CD14-positive monocyte (primary cell): Measurements from ENCODE around the gene POLD2. TPM values are rescaled to one million over a fixed set of nuclear protein-coding genes. Genes with fewer than 3 reads are reported as not detected.
A peak's percentile ranks its signal among the peaks of the same experiment; 100 is the strongest.

Source experiments
- DNase-seq, 3 donors: peaks; one replicate each; pipeline ENCODE4 v3.0.0-alpha.2; 2011 to 2022
- H2AFZ ChIP-seq: 2 replicates; pipeline ENCODE4 v1.6.0; 2012; ENCODE audit warnings: mild to moderate bottlenecking, low read depth, low read length, inconsistent platforms; ENCODE audit not compliant: insufficient read depth, poor library complexity, severe bottlenecking
- H3K27ac ChIP-seq, 2 donors: 1 replicate in 1 of 2; 2 replicates in 1 of 2; pipeline ENCODE4 v1.5.1; 2012 to 2013; ENCODE audit warnings: low read length in 2 of 2, control low read depth in 1 of 2, inconsistent platforms in 1 of 2, low read depth in 1 of 2, mild to moderate bottlenecking in 1 of 2
- H3K27me3 ChIP-seq, 2 donors: one replicate each; pipeline versions ENCODE4 v1.6.0 to v1.6.1; 2011 to 2013; ENCODE audit warnings: low read length in 2 of 2; ENCODE audit not compliant: control insufficient read depth in 2 of 2, insufficient read depth in 2 of 2
- H3K36me3 ChIP-seq, 2 donors: replicated peaks in 1 of 2; 1 replicate in 1 of 2; 2 replicates in 1 of 2; pipeline versions ENCODE4 v1.5.1 to v1.6.1; 2012 to 2013; ENCODE audit warnings: low read length in 2 of 2, control low read depth in 1 of 2, inconsistent platforms in 1 of 2, mild to moderate bottlenecking in 1 of 2; ENCODE audit not compliant: insufficient read depth in 2 of 2, control insufficient read depth in 1 of 2
- H3K4me1 ChIP-seq, 2 donors: 1 replicate in 1 of 2; 2 replicates in 1 of 2; pipeline versions ENCODE4 v1.5.1 to v1.6.1; 2012 to 2013; ENCODE audit warnings: low read length in 2 of 2, control low read depth in 1 of 2, inconsistent platforms in 1 of 2, mild to moderate bottlenecking in 1 of 2, moderate library complexity in 1 of 2; ENCODE audit not compliant: insufficient read depth in 2 of 2, control insufficient read depth in 1 of 2
- H3K4me2 ChIP-seq: replicated peaks from 2 replicates; pipeline ENCODE3; 2012; ENCODE audit warnings: low read length, moderate library complexity, mild to moderate bottlenecking; ENCODE audit not compliant: poor library complexity, severe bottlenecking; ENCODE audit errors: extremely low read depth
- H3K4me3 ChIP-seq, 3 experiments: fragments of 200-600 bp in 1 of 3; sonication (generic) in 1 of 3; replicated peaks in 1 of 3; 1 replicate in 2 of 3; 2 replicates in 1 of 3; pipeline ENCODE4 v1.5.1; 2011 to 2013; ENCODE audit warnings: low read length in 3 of 3, mild to moderate bottlenecking in 3 of 3, control low read depth in 2 of 3, low read depth in 2 of 3, inconsistent platforms in 1 of 3, moderate library complexity in 1 of 3
- H3K79me2 ChIP-seq: 2 replicates; pipeline ENCODE4 v1.6.0; 2012; ENCODE audit warnings: mild to moderate bottlenecking, control low read depth, inconsistent platforms, low read length, moderate library complexity; ENCODE audit not compliant: insufficient read depth
- H3K9ac ChIP-seq: 2 replicates; pipeline ENCODE4 v1.6.0; 2017; ENCODE audit warnings: low read length, mild to moderate bottlenecking; ENCODE audit not compliant: insufficient read depth, poor library complexity, severe bottlenecking
- H3K9me3 ChIP-seq, 2 donors: replicated peaks in 1 of 2; 1 replicate in 1 of 2; 2 replicates in 1 of 2; pipeline versions ENCODE4 v1.5.1 to v1.6.1; 2012 to 2013; ENCODE audit warnings: low read length in 2 of 2, control low read depth in 1 of 2; ENCODE audit not compliant: control insufficient read depth in 1 of 2, insufficient read depth in 1 of 2
- H4K20me1 ChIP-seq: 2 replicates; pipeline ENCODE4 v1.6.0; 2012; ENCODE audit warnings: mild to moderate bottlenecking, low read length, control low read depth, moderate library complexity; ENCODE audit not compliant: insufficient read depth
- H3K27ac Mint-ChIP-seq, 7 donors: one replicate each; pipeline ENCODE4 v1.8.0; 2020; ENCODE audit warnings: mild to moderate bottlenecking in 7 of 7, mixed read lengths in 7 of 7, moderate library complexity in 6 of 7, inconsistent platforms in 2 of 7
- H3K27me3 Mint-ChIP-seq, 3 donors: one replicate each; pipeline ENCODE4 v1.8.0; 2021 to 2022; ENCODE audit warnings: low read depth in 3 of 3, mild to moderate bottlenecking in 3 of 3, mixed read lengths in 3 of 3, moderate library complexity in 3 of 3, inconsistent platforms in 1 of 3
- H3K36me3 Mint-ChIP-seq, 2 donors: one replicate each; pipeline ENCODE4 v1.8.0; 2020; ENCODE audit warnings: mixed read lengths in 2 of 2, inconsistent platforms in 1 of 2, mild to moderate bottlenecking in 1 of 2
- H3K4me1 Mint-ChIP-seq: one replicate; pipeline ENCODE4 v1.8.0; 2020; ENCODE audit warnings: mild to moderate bottlenecking, mixed read lengths
- H3K4me3 Mint-ChIP-seq, 2 donors: one replicate each; pipeline ENCODE4 v1.8.0; 2020; ENCODE audit warnings: mild to moderate bottlenecking in 2 of 2, mixed read lengths in 2 of 2, moderate library complexity in 1 of 2
- H3K9me3 Mint-ChIP-seq, 7 donors: one replicate each; pipeline ENCODE4 v1.8.0; 2020 to 2022; ENCODE audit warnings: mixed read lengths in 7 of 7, mild to moderate bottlenecking in 6 of 7, moderate library complexity in 6 of 7, inconsistent platforms in 2 of 7
- CTCF ChIP-seq: fragments of 200-600 bp; IDR thresholded peaks from one replicate; pipeline ENCODE4 v1.8.0; 2022; ENCODE audit warnings: antibody characterized with exemption, mild to moderate bottlenecking
- WGBS: methylation state at CpG from one replicate; pipeline ENCODE4 v1.1.5; 2013; ENCODE audit warnings: missing lambda C conversion rate; ENCODE audit not compliant: insufficient coverage; 5-methylcytosine and 5-hydroxymethylcytosine counted together
- intact Hi-C, 2 donors: fragments of 100-400 bp; cut with micrococcal nuclease; formaldehyde crosslinking; loops; one replicate each; pipeline versions ENCODE4 v1.15.0 to v1.15.1; 2023
- polyA plus RNA-seq, 3 donors: library from polyadenylated mRNA; depleted of rRNA in 1 of 3; unstranded in 2 of 3; stranded (reverse) in 1 of 3; fragments of 300-500 nt in 2 of 3; fragments of >200 nt in 1 of 3; fragmentation: Illumina TruSeq in 2 of 3; gene quantifications; 1 replicate in 2 of 3; 2 replicates in 1 of 3; pipeline ENCODE4 v1.2.3, GENCODE V29; 2012 to 2021

The POLD2 gene
- polyA plus RNA-seq, 3 donors: 24.1 to 27.1 (median 25.7) TPM

DNA sequence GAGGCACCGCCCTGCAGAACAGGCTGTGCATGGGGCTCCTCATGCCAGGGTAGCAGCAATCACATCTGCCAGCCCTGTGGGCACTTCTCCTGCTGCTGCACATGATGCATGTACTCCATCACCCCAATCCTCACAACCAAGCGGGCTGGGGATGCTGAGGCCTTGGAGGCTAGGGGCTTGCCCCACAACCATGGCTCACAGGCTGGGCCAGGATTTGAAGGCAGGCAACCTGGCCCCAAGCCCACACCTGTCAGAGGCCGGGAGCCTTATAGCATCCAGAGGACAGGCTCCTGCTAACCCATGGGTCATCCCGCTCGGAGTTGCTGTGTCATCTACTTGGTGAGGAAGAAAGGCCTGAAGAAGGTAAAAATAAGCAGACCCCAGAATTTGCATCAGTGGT, 43.2 kb downstream of the POLD2 start:
- intact Hi-C loops: loop anchor here (5.0 to 10.0 kb wide), 3 partner anchors 42 to 412 kb away; partner anchors contain the start of genes POLD2 (in 2 of the 2) and NUDCD3 (in 1 of the 2)
- Mint-ChIP-seq H3K36me3 (peaks cover 54 to 60% of the 10 kb centered on the region in 2 donors), H3K27me3 (peaks cover 0 to 11% (median 0%) of the 10 kb centered on the region in 3 donors), H3K4me1 (peaks cover 25% of the 10 kb centered on the region), H3K9me3 (no peaks in the 10 kb centered on the region), H3K27ac (peak overlapping the region in 4 of 7 donors; percentile 26 to 94 (median 58)), H3K4me3 (no peak overlapping the region)
- no peaks in the 10 kb centered on the region for H3K9me3 ChIP-seq
- no peaks in the 10 kb centered on the region for H4K20me1 ChIP-seq
- H3K4me1 ChIP-seq: peaks cover 14 to 16% of the 10 kb centered on the region in 2 donors
- no peak overlapping the region for H2AFZ ChIP-seq
- no peak overlapping the region for H3K4me2 ChIP-seq
- DNase-seq: no peak
- whole genome bisulfite sequencing: 97% methylated on average over 5 of the region's 5 CpGs
- H3K9ac ChIP-seq: no peak overlapping the region
- H3K79me2 ChIP-seq: peaks cover 23% of the 10 kb centered on the region
- no peak overlapping the region for H3K4me3 ChIP-seq
- H3K27ac ChIP-seq: no peak overlapping the region
- H3K36me3 ChIP-seq: peaks cover 54 to 57% of the 10 kb centered on the region in 2 donors
- no peaks in the 10 kb centered on the region for H3K27me3 ChIP-seq
- TF ChIP-seq CTCF: no peak

GRCh38 chr7:44079331-44080021, 43.9 kb downstream of the POLD2 start:
- WGBS: 100% methylated on average over 2 of the region's 11 CpGs
- Histone ChIP-seq H3K9me3 (no peaks in the 10 kb centered on the region), H3K9ac (no peak overlapping the region), H3K4me1 (peaks cover 19 to 22% of the 10 kb centered on the region in 2 donors), H3K4me3 (no peak overlapping the region), H2AFZ (no peak overlapping the region), H3K27ac (peak overlapping the region in 1 of 2 donors; percentile 9), H3K36me3 (peaks cover 54 to 59% of the 10 kb centered on the region in 2 donors), H3K79me2 (peaks cover 23% of the 10 kb centered on the region), H4K20me1 (no peaks in the 10 kb centered on the region), H3K27me3 (no peaks in the 10 kb centered on the region), H3K4me2 (no peak overlapping the region)
- intact Hi-C loops: loop anchor here (5.0 to 10.0 kb wide), 3 partner anchors 43 to 413 kb away; partner anchors contain the start of genes POLD2 (in 2 of the 2) and NUDCD3 (in 1 of the 2)
- Mint-ChIP-seq H3K27ac (peak overlapping the region in 1 of 7 donors; percentile 6), H3K9me3 (no peaks in the 10 kb centered on the region), H3K27me3 (peaks cover 0 to 11% (median 0%) of the 10 kb centered on the region in 3 donors), H3K4me1 (peaks cover 30% of the 10 kb centered on the region), H3K4me3 (no peak overlapping the region), H3K36me3 (peaks cover 56 to 65% of the 10 kb centered on the region in 2 donors)
- no peak for TF ChIP-seq CTCF
- no peak for DNase-seq
